HEK293T (cell line): ENCODE results near the gene ANK3.

Source experiments
- BHLHE40 ChIP-seq: fragments of 450-650 bp; IDR thresholded peaks from 2 replicates; pipeline ENCODE4 v1.6.1; 2016; ENCODE audit warnings: mild to moderate bottlenecking, moderate library complexity, borderline replicate concordance
- CTBP1 ChIP-seq: fragments of 450-650 bp; IDR thresholded peaks from 2 replicates; pipeline ENCODE4 v1.6.1; 2016; ENCODE audit warnings: borderline replicate concordance
- ELF4 ChIP-seq: fragments of 450-650 bp; IDR thresholded peaks from 2 replicates; pipeline ENCODE4 v1.6.1; 2017; ENCODE audit warnings: antibody characterized with exemption
- FOXK2 ChIP-seq: fragments of 450-650 bp; IDR thresholded peaks from 2 replicates; pipeline ENCODE4 v1.6.1; 2016; ENCODE audit warnings: mild to moderate bottlenecking
- TARDBP ChIP-seq: fragments of 450-650 bp; IDR thresholded peaks from 2 replicates; pipeline ENCODE4 v1.6.1; 2016
- TF ChIP-seq, protein P1 (sequence below): fragments of 450-650 bp; IDR thresholded peaks from 2 replicates; pipeline ENCODE4 v1.6.1; 2016

DNA sequence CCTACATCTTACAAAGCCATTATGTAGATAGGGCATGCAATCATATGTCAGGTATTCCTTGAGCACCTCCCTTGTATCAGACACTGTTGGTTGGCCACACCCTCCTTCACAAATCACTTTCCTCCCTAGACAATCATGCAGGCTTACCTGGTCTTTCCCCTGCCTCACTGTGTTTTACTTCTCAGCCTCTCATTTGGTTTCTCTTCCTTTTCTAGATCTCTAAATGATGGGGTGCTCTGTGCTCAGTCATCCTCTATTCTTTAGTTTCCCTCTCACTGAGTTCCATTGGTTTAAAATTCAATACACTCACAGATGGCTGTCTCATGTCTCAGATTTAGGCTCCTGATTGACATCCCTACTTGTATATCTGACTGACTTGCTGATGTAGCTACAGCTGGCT, 31.4 kb downstream of the ANK3 start:
- TF ChIP-seq FOXK2 = no peak
- no peak for TF ChIP-seq CTBP1
- TF ChIP-seq ELF4 = no peak
- TF ChIP-seq TARDBP = no peak
- TF ChIP-seq, protein P1, sequence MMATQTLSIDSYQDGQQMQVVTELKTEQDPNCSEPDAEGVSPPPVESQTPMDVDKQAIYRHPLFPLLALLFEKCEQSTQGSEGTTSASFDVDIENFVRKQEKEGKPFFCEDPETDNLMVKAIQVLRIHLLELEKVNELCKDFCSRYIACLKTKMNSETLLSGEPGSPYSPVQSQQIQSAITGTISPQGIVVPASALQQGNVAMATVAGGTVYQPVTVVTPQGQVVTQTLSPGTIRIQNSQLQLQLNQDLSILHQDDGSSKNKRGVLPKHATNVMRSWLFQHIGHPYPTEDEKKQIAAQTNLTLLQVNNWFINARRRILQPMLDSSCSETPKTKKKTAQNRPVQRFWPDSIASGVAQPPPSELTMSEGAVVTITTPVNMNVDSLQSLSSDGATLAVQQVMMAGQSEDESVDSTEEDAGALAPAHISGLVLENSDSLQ = no peak
- no peak for TF ChIP-seq BHLHE40
